K562 (cell line): ENCODE results near the gene ERLIN1. TPM values are rescaled to one million over a fixed set of nuclear protein-coding genes. Genes with fewer than 3 reads are reported as not detected.

Experiments
- ATAC-seq: fragments of 200-7000 bp; cut with Tn5 transposase; 3 replicates; pipeline ENCODE4 v1.9.1; 2020; ENCODE audit warnings: moderate library complexity
- BruUV-seq: library from RNA; stranded (reverse); fragments of 400-500 nt; replicated peaks from 2 replicates; lab custom pipeline; 2021; lab: Mats Ljungman, UMichigan
- CTCF ChIA-PET: fragments of 300-600 bp; formaldehyde crosslinking; extraction: SDS; loops from one replicate; lab custom pipeline; 2021; ENCODE audit warnings: low intra/inter-chr PET ratio; lab: Yijun Ruan, JAX
- POLR2A ChIA-PET: fragments of 300-600, 350-650 bp; sonication (Branson Sonifier 250); formaldehyde crosslinking; extraction: SDS; loops from one replicate; lab custom pipeline; 2021; ENCODE audit warnings: antibody characterized with exemption, inconsistent platforms; lab: Yijun Ruan, JAX
- DNase-seq, 4 experiments: peaks; one replicate each; pipeline versions ENCODE4 v3.0.0 to v3.0.0-alpha.2; 2011 to 2018; ENCODE audit warnings: low spot score in 3 of 4, mixed read lengths in 3 of 4; ENCODE audit errors: extremely low read depth in 1 of 4
- FAIRE-seq: peaks from 2 replicates; lab custom pipeline; 2011; peaks lifted over from hg19 to GRCh38; lab: Jason Lieb, UNC
- H2AFZ ChIP-seq: 2 replicates; pipeline ENCODE4 v1.6.0; 2011; ENCODE audit warnings: low read depth, low read length, control low read depth, inconsistent platforms
- H3K27ac ChIP-seq: fragments of 200-600 bp; 3 replicates; pipeline ENCODE4 v1.8.0; 2011; ENCODE audit warnings: low read depth, mild to moderate bottlenecking, control low read depth, inconsistent platforms, low read length, moderate library complexity, mixed read lengths; ENCODE audit errors: extremely low read depth
- H3K27me3 ChIP-seq, 2 experiments: fragments of 300-600 bp in 1 of 2; 2 replicates in 1 of 2; 3 replicates in 1 of 2; pipeline versions ENCODE4 v1.6.0 to v1.8.0; 2011; ENCODE audit warnings: inconsistent platforms in 2 of 2, low read length in 2 of 2, mild to moderate bottlenecking in 1 of 2, mixed read lengths in 1 of 2, moderate library complexity in 1 of 2; ENCODE audit not compliant: control insufficient read depth in 2 of 2, insufficient read depth in 2 of 2
- H3K36me3 ChIP-seq: fragments of 300-600 bp; 3 replicates; pipeline ENCODE4 v1.8.0; 2011; ENCODE audit warnings: mild to moderate bottlenecking, low read length, inconsistent platforms; ENCODE audit not compliant: control insufficient read depth, insufficient read depth
- H3K4me1 ChIP-seq, 2 experiments: fragments of 200-600 bp in 1 of 2; replicated peaks in 1 of 2; 2 replicates in 1 of 2; 3 replicates in 1 of 2; pipeline versions ENCODE4 v1.5.1 to v1.8.0; 2011; ENCODE audit warnings: inconsistent platforms in 2 of 2, low read length in 2 of 2, mild to moderate bottlenecking in 1 of 2, mixed read lengths in 1 of 2, moderate library complexity in 1 of 2; ENCODE audit not compliant: control insufficient read depth in 2 of 2, insufficient read depth in 2 of 2
- H3K4me2 ChIP-seq: 2 replicates; pipeline ENCODE4 v1.6.1; 2011; ENCODE audit warnings: low read length, control low read depth, inconsistent platforms, mixed read lengths; ENCODE audit not compliant: insufficient read depth
- H3K4me3 ChIP-seq: fragments of 200-600 bp; sonication (generic), shearing (Covaris generic); 2 replicates; pipeline ENCODE4 v1.5.1; 2016; ENCODE audit warnings: control low read depth, inconsistent platforms
- H3K79me2 ChIP-seq: fragments of 200-600 bp; 3 replicates; pipeline ENCODE4 v1.8.0; 2011; ENCODE audit warnings: low read length, inconsistent platforms; ENCODE audit not compliant: control insufficient read depth, insufficient read depth
- H3K9ac ChIP-seq, 2 experiments: 2 replicates each; pipeline versions ENCODE4 v1.6.0 to v1.6.1; 2011; ENCODE audit warnings: low read depth in 2 of 2, low read length in 2 of 2, control low read depth in 1 of 2, inconsistent platforms in 1 of 2, mild to moderate bottlenecking in 1 of 2, mixed read lengths in 1 of 2; ENCODE audit not compliant: insufficient read depth in 1 of 2
- H3K9me1 ChIP-seq: one replicate; pipeline ENCODE4 v1.6.0; 2011; ENCODE audit warnings: inconsistent platforms, mild to moderate bottlenecking, low read length, moderate library complexity; ENCODE audit not compliant: control insufficient read depth, insufficient read depth
- H3K9me3 ChIP-seq: replicated peaks from 2 replicates; pipeline ENCODE4 v1.5.1; 2011; ENCODE audit warnings: low read depth, low read length, inconsistent platforms; ENCODE audit not compliant: control insufficient read depth, insufficient read depth
- H4K20me1 ChIP-seq: replicated peaks from 2 replicates; pipeline ENCODE4 v1.6.1; 2011; ENCODE audit warnings: low read length, inconsistent platforms, mixed read lengths; ENCODE audit not compliant: control insufficient read depth, insufficient read depth
- BACH1 ChIP-seq: fragments of 200-800 bp; sonication (Bioruptor generic); IDR thresholded peaks from 2 replicates; pipeline ENCODE4 v1.6.1; 2016; ENCODE audit warnings: missing genetic modification characterization, missing compliant biosample characterization
- CBX3 ChIP-seq, 2 experiments: IDR thresholded peaks; 1 replicate in 1 of 2; 2 replicates in 1 of 2; pipeline ENCODE4 v1.6.1; 2012; ENCODE audit warnings: inconsistent platforms in 2 of 2, low read length in 2 of 2, borderline replicate concordance in 1 of 2, control low read depth in 1 of 2
- CC2D1A ChIP-seq: fragments of 450-650 bp; IDR thresholded peaks from 2 replicates; pipeline ENCODE4 v1.6.1; 2017; ENCODE audit warnings: mild to moderate bottlenecking
- HDGF ChIP-seq: fragments of 450-650 bp; IDR thresholded peaks from 2 replicates; pipeline ENCODE4 v1.6.1; 2016
- HNRNPK ChIP-seq: fragments of 200-400 bp; formaldehyde crosslinking; IDR thresholded peaks from one replicate; pipeline ENCODE4 v1.6.1; 2018; ENCODE audit warnings: mild to moderate bottlenecking, low read depth, low read length; ENCODE audit not compliant: poor library complexity, severe bottlenecking
- HNRNPL ChIP-seq: fragments of 200-400 bp; formaldehyde crosslinking; IDR thresholded peaks from 2 replicates; pipeline ENCODE4 v1.6.1; 2017; ENCODE audit warnings: low read depth, mild to moderate bottlenecking, low read length
- KHSRP ChIP-seq: fragments of 450-650 bp; IDR thresholded peaks from 2 replicates; pipeline ENCODE4 v1.6.1; 2017
- MECOM ChIP-seq: fragments of 250-450 bp; sonication (Bioruptor Pico); IDR thresholded peaks from 2 replicates; pipeline ENCODE4 v1.8.0; 2022; ENCODE audit warnings: inconsistent platforms
- MIER1 ChIP-seq: fragments of 450-650 bp; IDR thresholded peaks from 2 replicates; pipeline ENCODE4 v1.6.1; 2016; ENCODE audit warnings: antibody characterized with exemption, mild to moderate bottlenecking, low read depth
- SMAD3 ChIP-seq: fragments of 450-650 bp; formaldehyde crosslinking; conservative IDR thresholded peaks from 2 replicates; pipeline ENCODE4 v1.4.0; 2020; ENCODE audit warnings: mild to moderate bottlenecking
- WGBS: fragments of 100-300 bp; shearing (Covaris generic); methylation state at CpG from one replicate; pipeline ENCODE4 v1.1.6; 2016; ENCODE audit warnings: low coverage, mixed read lengths; ENCODE audit not compliant: insufficient coverage; ENCODE audit errors: missing lambda C conversion rate; 5-methylcytosine and 5-hydroxymethylcytosine counted together
- in situ Hi-C: fragments of 300-500 bp; cut with MboI; formaldehyde crosslinking; loops from 4 replicates; pipeline ENCODE4 v1.15.0; 2018; ENCODE audit warnings: inconsistent platforms, mixed read lengths
- intact Hi-C: fragments of 100-400 bp; cut with micrococcal nuclease; formaldehyde crosslinking; loops from 2 replicates; pipeline ENCODE4 v1.14.2; 2022
- polyA plus RNA-seq, 8 experiments: library from polyadenylated mRNA; depleted of rRNA in 4 of 8; stranded (reverse) in 5 of 8; unstranded in 3 of 8; fragments of >200 nt; fragmentation: Nextera tagmentation in 2 of 8; fragmentation: Illumina TruSeq in 1 of 8; extraction: Ambion mirVana in 2 of 8; extraction: Trizol in 1 of 8; gene quantifications; 2 replicates each; pipeline versions ENCODE4 v1.2.1 to v1.2.3, GENCODE V29; 2011 to 2014; ENCODE audit warnings: inconsistent platforms in 1 of 8, missing spikeins in 1 of 8
- total RNA-seq, 7 experiments: library from RNA; depleted of rRNA in 6 of 7; stranded (reverse); fragments of >200 nt in 6 of 7; fragmentation: Illumina TruSeq in 2 of 7; extraction: Trizol in 2 of 7; gene quantifications; 2 replicates each; pipeline versions ENCODE4 v1.2.1 to v1.2.3, GENCODE V29; 2011 to 2021; ENCODE audit warnings: low replicate concordance in 1 of 7
- TF ChIP-seq, protein P1 (sequence below): fragments of 200-400 bp; formaldehyde crosslinking; IDR thresholded peaks from 2 replicates; pipeline ENCODE4 v1.6.1; 2017; ENCODE audit warnings: mild to moderate bottlenecking, low read depth, low read length, moderate library complexity
- TF ChIP-seq, protein P2 (sequence below): sonication (generic); formaldehyde crosslinking; IDR thresholded peaks from 2 replicates; pipeline ENCODE4 v1.8.1; 2023; ENCODE audit warnings: mild to moderate bottlenecking, missing genetic modification reagents

The ERLIN1 gene
- total and polyA plus RNA-seq, 9 of the 15 experiments (the other 6 are each of a cell fraction or from before 2014, with no cell fraction given): 9.8 to 26.8 (median 15.5) TPM

GRCh38 chr10:100168313-100168643 lies 17.6 kb downstream of the ERLIN1 start:
- in situ Hi-C loops: no loop called here
- Histone ChIP-seq H3K36me3 (peaks cover 67% of the 10 kb centered on the region), H4K20me1 (no peaks in the 10 kb centered on the region), H3K79me2 (peaks cover 6% of the 10 kb centered on the region; the same call in 2 of the 3 replicates), H3K9me3 (no peaks in the 10 kb centered on the region), H3K9me1 (no peaks in the 10 kb centered on the region), H3K27ac (no peak overlapping the region), H3K27me3 (no peaks in the 10 kb centered on the region), H3K4me3 (no peak overlapping the region), H3K4me1 (no peaks in the 10 kb centered on the region), H2AFZ (no peak overlapping the region), H3K4me2 (no peak overlapping the region), H3K9ac (no peak overlapping the region)
- no peak for TF ChIP-seq CBX3 (IDR thresholded peaks at IDR 0.05; ENCODE audit: borderline replicate concordance in 1 of 2, low read length in 2 of 2)
- TF ChIP-seq, protein P1, sequence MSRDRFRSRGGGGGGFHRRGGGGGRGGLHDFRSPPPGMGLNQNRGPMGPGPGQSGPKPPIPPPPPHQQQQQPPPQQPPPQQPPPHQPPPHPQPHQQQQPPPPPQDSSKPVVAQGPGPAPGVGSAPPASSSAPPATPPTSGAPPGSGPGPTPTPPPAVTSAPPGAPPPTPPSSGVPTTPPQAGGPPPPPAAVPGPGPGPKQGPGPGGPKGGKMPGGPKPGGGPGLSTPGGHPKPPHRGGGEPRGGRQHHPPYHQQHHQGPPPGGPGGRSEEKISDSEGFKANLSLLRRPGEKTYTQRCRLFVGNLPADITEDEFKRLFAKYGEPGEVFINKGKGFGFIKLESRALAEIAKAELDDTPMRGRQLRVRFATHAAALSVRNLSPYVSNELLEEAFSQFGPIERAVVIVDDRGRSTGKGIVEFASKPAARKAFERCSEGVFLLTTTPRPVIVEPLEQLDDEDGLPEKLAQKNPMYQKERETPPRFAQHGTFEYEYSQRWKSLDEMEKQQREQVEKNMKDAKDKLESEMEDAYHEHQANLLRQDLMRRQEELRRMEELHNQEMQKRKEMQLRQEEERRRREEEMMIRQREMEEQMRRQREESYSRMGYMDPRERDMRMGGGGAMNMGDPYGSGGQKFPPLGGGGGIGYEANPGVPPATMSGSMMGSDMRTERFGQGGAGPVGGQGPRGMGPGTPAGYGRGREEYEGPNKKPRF: no peak
- no peak for TF ChIP-seq HNRNPL
- no peak for TF ChIP-seq BACH1 (tag)
- no peak for TF ChIP-seq MIER1
- TF ChIP-seq MECOM (CRISPR knock-in tag): no peak
- TF ChIP-seq SMAD3 (CRISPR knock-in tag): no peak
- TF ChIP-seq, protein P2, sequence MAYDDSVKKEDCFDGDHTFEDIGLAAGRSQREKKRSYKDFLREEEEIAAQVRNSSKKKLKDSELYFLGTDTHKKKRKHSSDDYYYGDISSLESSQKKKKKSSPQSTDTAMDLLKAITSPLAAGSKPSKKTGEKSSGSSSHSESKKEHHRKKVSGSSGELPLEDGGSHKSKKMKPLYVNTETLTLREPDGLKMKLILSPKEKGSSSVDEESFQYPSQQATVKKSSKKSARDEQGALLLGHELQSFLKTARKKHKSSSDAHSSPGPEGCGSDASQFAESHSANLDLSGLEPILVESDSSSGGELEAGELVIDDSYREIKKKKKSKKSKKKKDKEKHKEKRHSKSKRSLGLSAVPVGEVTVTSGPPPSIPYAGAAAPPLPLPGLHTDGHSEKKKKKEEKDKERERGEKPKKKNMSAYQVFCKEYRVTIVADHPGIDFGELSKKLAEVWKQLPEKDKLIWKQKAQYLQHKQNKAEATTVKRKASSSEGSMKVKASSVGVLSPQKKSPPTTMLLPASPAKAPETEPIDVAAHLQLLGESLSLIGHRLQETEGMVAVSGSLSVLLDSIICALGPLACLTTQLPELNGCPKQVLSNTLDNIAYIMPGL (CRISPR knock-in tag): no peak
- no peak for TF ChIP-seq KHSRP
- TF ChIP-seq HNRNPK: no peak
- no peak for TF ChIP-seq HDGF
- no peak for TF ChIP-seq CC2D1A
- ChIA-PET CTCF (no interaction called here), POLR2A (no interaction called here)
- FAIRE-seq (no peak), DNase-seq (no peak), ATAC-seq (no peak)
- no TSS peak for BruUV-seq
- 100% methylated on average over 1 of the region's 1 CpG for WGBS
- intact Hi-C loops: no loop called here
